Panc1 (cell line): ENCODE results near the gene DDX28. TPM values are rescaled to one million over a fixed set of nuclear protein-coding genes. Genes with fewer than 3 reads are reported as not detected.

Source experiments
- ATAC-seq: fragments of 200-7000 bp; cut with Tn5 transposase; 2 replicates; pipeline ENCODE4 v1.9.1; 2020; ENCODE audit warnings: mild to moderate bottlenecking, moderate library complexity
- BruUV-seq: library from RNA; stranded (reverse); fragments of 400-500 nt; replicated peaks from 2 replicates; lab custom pipeline; 2021; lab: Mats Ljungman, UMichigan
- CTCF ChIA-PET: fragments of 300-600 bp; sonication (Branson Sonifier 250); formaldehyde crosslinking; loops from one replicate; lab custom pipeline; 2022; ENCODE audit warnings: antibody characterized with exemption; lab: Charles Lee
- POLR2A ChIA-PET: fragments of 300-600 bp; sonication (Branson Sonifier 250); formaldehyde crosslinking; loops from one replicate; lab custom pipeline; 2022; ENCODE audit warnings: antibody characterized with exemption; lab: Charles Lee
- DNase-seq: peaks from one replicate; pipeline ENCODE4 v3.0.0-alpha.2; 2010; ENCODE audit warnings: low read depth, low spot score
- H3K27ac ChIP-seq: 2 replicates; pipeline ENCODE4 v1.5.1; 2011; ENCODE audit warnings: mild to moderate bottlenecking, low read length, inconsistent platforms
- H3K27me3 ChIP-seq: fragments of 200-500 bp; sonication (Bioruptor generic); 2 replicates; pipeline ENCODE4 v1.6.0; 2014; ENCODE audit warnings: low read length, inconsistent platforms; ENCODE audit not compliant: control insufficient read depth, insufficient read depth
- H3K36me3 ChIP-seq: fragments of 200-500 bp; sonication (Bioruptor generic); 2 replicates; pipeline ENCODE4 v1.5.1; 2014; ENCODE audit warnings: inconsistent platforms, mild to moderate bottlenecking, low read length, moderate library complexity; ENCODE audit not compliant: control insufficient read depth, insufficient read depth
- H3K4me1 ChIP-seq: 2 replicates; pipeline ENCODE4 v1.5.1; 2011; ENCODE audit warnings: inconsistent platforms, mild to moderate bottlenecking, low read length, moderate library complexity; ENCODE audit not compliant: control insufficient read depth, insufficient read depth
- H3K4me3 ChIP-seq, 2 experiments: 2 replicates each; pipeline ENCODE4 v1.5.1; 2011 to 2012; ENCODE audit warnings: low read depth in 2 of 2, low read length in 2 of 2, mild to moderate bottlenecking in 2 of 2, inconsistent platforms in 1 of 2, moderate library complexity in 1 of 2
- H3K9me3 ChIP-seq: fragments of 200-500 bp; sonication (Bioruptor generic); 2 replicates; pipeline ENCODE4 v1.5.1; 2014; ENCODE audit warnings: low read depth, mild to moderate bottlenecking, inconsistent platforms, low read length, moderate library complexity; ENCODE audit not compliant: control insufficient read depth, insufficient read depth
- POLR2AphosphoS5 ChIP-seq: IDR thresholded peaks from 2 replicates; pipeline ENCODE4 v1.6.1; 2012; ENCODE audit warnings: mild to moderate bottlenecking, low read depth, low read length, moderate library complexity
- SIN3A ChIP-seq: IDR thresholded peaks from 2 replicates; pipeline ENCODE4 v1.6.1; 2012; ENCODE audit warnings: low read depth, mild to moderate bottlenecking, low read length, moderate library complexity, borderline replicate concordance; ENCODE audit not compliant: insufficient read depth
- TCF7L2 ChIP-seq: IDR thresholded peaks from 2 replicates; pipeline ENCODE4 v1.6.1; 2011; ENCODE audit warnings: mild to moderate bottlenecking, low read depth, low read length, inconsistent platforms
- in situ Hi-C: cut with HindIII; loops from 2 replicates; pipeline ENCODE4 v1.10.0; 2016; ENCODE audit warnings: low sequenced_read_pairs, low pct_unique_long_range_greater_than_20kb
- intact Hi-C: fragments of 100-400 bp; cut with micrococcal nuclease; formaldehyde crosslinking; loops from one replicate; pipeline ENCODE4 v1.10.0; 2022; ENCODE audit not compliant: unreplicated experiment
- total RNA-seq: library from RNA; stranded (reverse); gene quantifications from one replicate; pipeline ENCODE4 v1.2.1, GENCODE V29; 2021; ENCODE audit not compliant: unreplicated experiment
- TF ChIP-seq, protein P1 (sequence below): fragments of 450-650 bp; IDR thresholded peaks from 2 replicates; pipeline ENCODE4 v1.5.1; 2017; ENCODE audit warnings: mild to moderate bottlenecking
- TF ChIP-seq, protein P2 (sequence below), 2 experiments: IDR thresholded peaks; 2 replicates each; pipeline ENCODE4 v1.6.1; 2011 to 2012; ENCODE audit warnings: low read depth in 2 of 2, control low read depth in 1 of 2, low read length in 1 of 2, mild to moderate bottlenecking in 1 of 2, moderate library complexity in 1 of 2; ENCODE audit not compliant: insufficient read depth in 1 of 2

The DDX28 gene
- total RNA-seq, 1 experiment from 2014 or later: 8.4 TPM

DNA sequence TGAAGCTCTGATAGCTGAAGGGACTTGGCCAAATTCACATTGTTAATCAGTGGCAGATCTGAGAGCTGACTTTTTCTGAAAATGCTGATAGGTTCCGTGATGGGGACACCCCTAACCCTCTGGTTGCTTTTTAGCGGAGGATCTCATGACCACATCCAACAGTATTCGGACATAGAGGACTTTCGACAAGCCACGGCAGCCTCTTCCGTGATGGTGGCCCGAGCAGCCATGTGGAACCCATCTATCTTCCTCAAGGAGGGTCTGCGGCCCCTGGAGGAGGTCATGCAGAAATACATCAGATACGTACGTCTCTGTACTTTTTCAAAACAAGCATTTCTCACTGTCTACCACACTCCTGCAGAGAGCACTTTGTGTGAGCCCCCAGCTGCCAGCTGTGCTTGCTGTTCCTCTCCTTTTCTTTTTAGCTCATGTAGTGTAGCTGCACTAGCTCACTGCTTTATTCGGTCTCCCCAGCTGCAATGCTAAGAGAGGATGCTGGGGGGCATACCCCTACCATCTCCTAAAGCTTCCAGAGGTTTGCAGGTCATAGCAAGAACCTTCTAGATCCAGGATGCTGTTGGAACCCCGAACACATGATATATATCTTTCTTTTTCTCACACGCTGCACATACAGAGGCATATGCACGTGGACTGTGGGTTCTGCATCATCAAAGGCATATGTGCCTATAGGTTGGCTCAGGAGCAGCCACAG, 47.9 kb upstream of the DDX28 start:
- H3K27me3 ChIP-seq: no peaks in the 10 kb centered on the region
- TF ChIP-seq SIN3A (no peak), TCF7L2 (no peak), POLR2AphosphoS5 (no peak)
- TF ChIP-seq, protein P1, sequence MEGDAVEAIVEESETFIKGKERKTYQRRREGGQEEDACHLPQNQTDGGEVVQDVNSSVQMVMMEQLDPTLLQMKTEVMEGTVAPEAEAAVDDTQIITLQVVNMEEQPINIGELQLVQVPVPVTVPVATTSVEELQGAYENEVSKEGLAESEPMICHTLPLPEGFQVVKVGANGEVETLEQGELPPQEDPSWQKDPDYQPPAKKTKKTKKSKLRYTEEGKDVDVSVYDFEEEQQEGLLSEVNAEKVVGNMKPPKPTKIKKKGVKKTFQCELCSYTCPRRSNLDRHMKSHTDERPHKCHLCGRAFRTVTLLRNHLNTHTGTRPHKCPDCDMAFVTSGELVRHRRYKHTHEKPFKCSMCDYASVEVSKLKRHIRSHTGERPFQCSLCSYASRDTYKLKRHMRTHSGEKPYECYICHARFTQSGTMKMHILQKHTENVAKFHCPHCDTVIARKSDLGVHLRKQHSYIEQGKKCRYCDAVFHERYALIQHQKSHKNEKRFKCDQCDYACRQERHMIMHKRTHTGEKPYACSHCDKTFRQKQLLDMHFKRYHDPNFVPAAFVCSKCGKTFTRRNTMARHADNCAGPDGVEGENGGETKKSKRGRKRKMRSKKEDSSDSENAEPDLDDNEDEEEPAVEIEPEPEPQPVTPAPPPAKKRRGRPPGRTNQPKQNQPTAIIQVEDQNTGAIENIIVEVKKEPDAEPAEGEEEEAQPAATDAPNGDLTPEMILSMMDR: no peak
- no peak overlapping the region for H3K27ac ChIP-seq
- no peak overlapping the region for H3K4me3 ChIP-seq
- BruUV-seq: no TSS peak
- ChIA-PET POLR2A (no interaction called here), CTCF (no interaction called here)
- no peaks in the 10 kb centered on the region for H3K9me3 ChIP-seq
- DNase-seq (no peak), ATAC-seq (no peak)
- no peaks in the 10 kb centered on the region for H3K36me3 ChIP-seq
- in situ Hi-C loops: no loop called here
- intact Hi-C loops: no loop called here
- H3K4me1 ChIP-seq: no peaks in the 10 kb centered on the region

DNA sequence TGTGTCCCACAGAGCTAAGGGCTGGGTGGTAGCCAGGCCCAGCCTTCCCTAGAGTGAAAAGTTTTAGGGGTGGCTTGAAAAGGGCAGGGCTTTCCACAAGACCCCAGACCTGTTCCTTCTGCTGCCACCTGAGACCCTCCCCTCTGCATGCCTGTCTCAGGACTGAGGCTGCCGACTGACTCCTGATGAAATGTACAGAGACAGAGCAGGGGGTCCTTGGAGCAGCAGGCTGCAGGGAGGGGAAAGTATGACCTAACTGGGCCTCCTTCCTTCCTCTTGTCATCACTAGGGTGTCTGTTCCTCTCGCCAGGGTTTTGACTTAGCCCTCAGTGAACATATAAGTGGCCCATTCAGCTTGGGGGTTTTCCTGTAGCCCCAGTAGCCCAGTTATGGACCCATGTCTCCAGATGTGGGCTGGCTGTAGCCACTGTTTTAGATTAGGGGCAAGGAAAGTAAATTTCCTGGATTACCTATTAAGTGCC, 47.3 kb upstream of the DDX28 start:
- no peak for TF ChIP-seq SIN3A
- in situ Hi-C loops: no loop called here
- no TSS peak for BruUV-seq
- ChIA-PET CTCF (no interaction called here), POLR2A (no interaction called here)
- no peak overlapping the region for H3K27ac ChIP-seq
- intact Hi-C loops: no loop called here
- no peak for ATAC-seq
- H3K27me3 ChIP-seq: no peaks in the 10 kb centered on the region
- H3K4me1 ChIP-seq: no peaks in the 10 kb centered on the region
- DNase-seq: no peak
- no peak overlapping the region for H3K4me3 ChIP-seq
- H3K36me3 ChIP-seq: no peaks in the 10 kb centered on the region
- no peaks in the 10 kb centered on the region for H3K9me3 ChIP-seq

DNA sequence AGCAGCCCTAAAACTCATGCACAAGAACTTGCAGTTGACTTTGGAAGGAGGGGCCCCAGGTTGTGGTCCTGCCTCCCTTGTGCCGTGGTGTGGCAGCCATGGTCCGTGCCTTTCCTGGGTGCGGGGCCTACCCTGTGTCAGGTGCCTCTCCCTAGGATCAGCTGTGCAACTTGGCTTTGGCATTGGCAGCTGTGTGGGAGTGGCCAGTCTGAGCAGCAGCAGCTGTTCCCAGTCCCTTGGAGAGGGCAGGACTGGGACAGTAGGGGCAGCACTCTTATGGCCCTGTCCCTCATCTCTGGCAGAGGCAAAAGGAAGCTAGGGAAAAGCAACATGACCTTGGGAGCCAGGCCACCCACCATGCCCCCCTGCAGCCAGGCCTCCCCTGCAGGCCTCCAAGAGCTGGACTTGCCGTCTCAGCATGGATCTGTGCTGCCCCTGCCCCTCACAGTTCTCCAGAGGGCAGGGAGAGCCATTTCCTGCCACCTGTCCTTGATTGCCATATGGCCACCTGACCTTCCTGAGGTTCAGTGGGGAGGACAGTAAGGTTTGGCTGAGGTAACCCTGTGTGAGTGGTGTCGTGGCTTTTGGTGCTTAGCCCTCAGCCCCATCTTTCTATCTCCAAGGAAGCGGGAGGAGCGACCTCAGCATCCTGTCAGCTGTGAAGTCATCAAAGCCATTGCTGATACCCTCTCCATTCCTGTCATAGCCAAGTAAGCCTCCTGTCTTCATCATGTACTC, 46.6 kb upstream of the DDX28 start:
- BruUV-seq: no TSS peak
- Histone ChIP-seq H3K27ac (no peak overlapping the region), H3K9me3 (no peaks in the 10 kb centered on the region), H3K4me1 (no peaks in the 10 kb centered on the region), H3K36me3 (no peaks in the 10 kb centered on the region), H3K27me3 (no peaks in the 10 kb centered on the region), H3K4me3 (no peak overlapping the region)
- intact Hi-C loops (no loop called here), in situ Hi-C loops (no loop called here)
- DNase-seq (no peak), ATAC-seq (no peak)
- ChIA-PET CTCF (no interaction called here), POLR2A (no interaction called here)
- TF ChIP-seq POLR2AphosphoS5 (no peak), SIN3A (no peak), TCF7L2 (no peak)
- TF ChIP-seq, protein P2, sequence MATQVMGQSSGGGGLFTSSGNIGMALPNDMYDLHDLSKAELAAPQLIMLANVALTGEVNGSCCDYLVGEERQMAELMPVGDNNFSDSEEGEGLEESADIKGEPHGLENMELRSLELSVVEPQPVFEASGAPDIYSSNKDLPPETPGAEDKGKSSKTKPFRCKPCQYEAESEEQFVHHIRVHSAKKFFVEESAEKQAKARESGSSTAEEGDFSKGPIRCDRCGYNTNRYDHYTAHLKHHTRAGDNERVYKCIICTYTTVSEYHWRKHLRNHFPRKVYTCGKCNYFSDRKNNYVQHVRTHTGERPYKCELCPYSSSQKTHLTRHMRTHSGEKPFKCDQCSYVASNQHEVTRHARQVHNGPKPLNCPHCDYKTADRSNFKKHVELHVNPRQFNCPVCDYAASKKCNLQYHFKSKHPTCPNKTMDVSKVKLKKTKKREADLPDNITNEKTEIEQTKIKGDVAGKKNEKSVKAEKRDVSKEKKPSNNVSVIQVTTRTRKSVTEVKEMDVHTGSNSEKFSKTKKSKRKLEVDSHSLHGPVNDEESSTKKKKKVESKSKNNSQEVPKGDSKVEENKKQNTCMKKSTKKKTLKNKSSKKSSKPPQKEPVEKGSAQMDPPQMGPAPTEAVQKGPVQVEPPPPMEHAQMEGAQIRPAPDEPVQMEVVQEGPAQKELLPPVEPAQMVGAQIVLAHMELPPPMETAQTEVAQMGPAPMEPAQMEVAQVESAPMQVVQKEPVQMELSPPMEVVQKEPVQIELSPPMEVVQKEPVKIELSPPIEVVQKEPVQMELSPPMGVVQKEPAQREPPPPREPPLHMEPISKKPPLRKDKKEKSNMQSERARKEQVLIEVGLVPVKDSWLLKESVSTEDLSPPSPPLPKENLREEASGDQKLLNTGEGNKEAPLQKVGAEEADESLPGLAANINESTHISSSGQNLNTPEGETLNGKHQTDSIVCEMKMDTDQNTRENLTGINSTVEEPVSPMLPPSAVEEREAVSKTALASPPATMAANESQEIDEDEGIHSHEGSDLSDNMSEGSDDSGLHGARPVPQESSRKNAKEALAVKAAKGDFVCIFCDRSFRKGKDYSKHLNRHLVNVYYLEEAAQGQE (IDR thresholded peaks at IDR 0.05; ENCODE audit: insufficient read depth in 1 of 2, low read depth in 2 of 2, low read length in 1 of 2): no peak
- TF ChIP-seq, protein P1: no peak
